ENCODE results near the gene OLFM4. TPM values are rescaled to one million over a fixed set of nuclear protein-coding genes. Genes with fewer than 3 reads are reported as not detected.

Gene OLFM4
- total and polyA plus RNA-seq, 2 of the 8 experiments (the other 6 are each of a cell fraction or from before 2014, with no cell fraction given): not detected

GRCh38 chr13:53073711-53074110, 45.1 kb downstream of the OLFM4 start (continued):
- TF ChIP-seq CHD7 (IDR thresholded peaks at IDR 0.05; ENCODE audit: insufficient replicate concordance, low read length): no peak
- TF ChIP-seq SAP30 (IDR thresholded peaks at IDR 0.05; ENCODE audit: insufficient read depth, insufficient replicate concordance, low read length): no peak
- no peak for TF ChIP-seq BCL11A (IDR thresholded peaks at IDR 0.05; ENCODE audit: low read depth in 2 of 2, low read length in 2 of 2)
- TF ChIP-seq CHD2 (IDR thresholded peaks at IDR 0.05; ENCODE audit: low read length): no peak
- no peak for TF ChIP-seq SRF (IDR thresholded peaks at IDR 0.05; ENCODE audit: low read depth, low read length)
- TF ChIP-seq TCF12 (IDR thresholded peaks at IDR 0.05; ENCODE audit: low read depth, low read length): no peak
